A549 treated with dexamethasone at 1 μM for 4 hours (cell line): ENCODE results near the gene UHRF1. TPM values are rescaled to one million over a fixed set of nuclear protein-coding genes. Genes with fewer than 3 reads are reported as not detected.

Experiments used
- total RNA-seq: library from RNA; stranded (reverse); fragments of 200-300 nt; extraction: Qiagen RNA extraction; gene quantifications from 5 replicates; pipeline ENCODE4 v1.2.3, GENCODE V29; 2022

The UHRF1 gene
- 38.8 to 56.8 TPM (median 54.5 TPM) in 5 replicates for total RNA-seq

GRCh38 chr19:4909156-4909896 is at the start of gene UHRF1:
Gene UHRF1 (plus strand): TSS chr19:4909501. CDS start chr19:4910886, 1,385 bp downstream.

GRCh38 chr19:4867534-4868285 is 41.6 kb upstream of the UHRF1 start, which contains the start of gene PLIN3:
Gene PLIN3 (minus strand): TSS chr19:4867667. CDS start chr19:4861394, 6,273 bp downstream.

GRCh38 chr19:4902796-4903195 is 6.5 kb upstream of the UHRF1 start, which contains the start of gene ARRDC5:
Gene ARRDC5 (minus strand): TSS chr19:4902896. CDS start chr19:4902825, 71 bp downstream.

GRCh38 chr19:4968462-4969291 is 59.4 kb downstream of the UHRF1 start, which contains the start of gene KDM4B:
Gene KDM4B (plus strand): TSS chr19:4969113. CDS start chr19:5032891, 63,778 bp downstream.

Other genes starting within 250 kb of the UHRF1 start
- gene MYDGF, start 239.2 kb upstream of the UHRF1 start, total RNA-seq: 113 to 129 TPM (median 124 TPM) in 5 replicates
- 49.3 to 65.6 TPM (median 63.7 TPM) in 5 replicates for gene DPP9, start 185.7 kb upstream of the UHRF1 start, total RNA-seq
- gene FEM1A, start 117.8 kb upstream of the UHRF1 start, total RNA-seq: 5.7 to 7.2 TPM (median 7.1 TPM) in 5 replicates
- gene TICAM1, start 77.8 kb upstream of the UHRF1 start, total RNA-seq: 7.5 to 11.3 TPM (median 10.6 TPM) in 5 replicates
- 143 to 188 TPM (median 167 TPM) in 5 replicates for gene PLIN3, start 41.8 kb upstream of the UHRF1 start, total RNA-seq
- gene ARRDC5, start 6.6 kb upstream of the UHRF1 start, total RNA-seq: not detected in 5 replicates
- gene KDM4B, start 59.6 kb downstream of the UHRF1 start, total RNA-seq: 6.1 to 11.3 TPM (median 10.2 TPM) in 5 replicates